H9 (cell line): ENCODE data around the gene ELOVL4. TPM values are rescaled to one million over a fixed set of nuclear protein-coding genes. Genes with fewer than 3 reads are reported as not detected.

ENCODE experiments used
- DNase-seq: peaks from one replicate; pipeline ENCODE4 v3.0.0-alpha.2; 2017
- H2AFZ ChIP-seq: one replicate; pipeline ENCODE4 v1.6.1; 2013; ENCODE audit warnings: mild to moderate bottlenecking, low read length, control low read depth, moderate library complexity
- H2AK5ac ChIP-seq: 2 replicates; pipeline ENCODE4 v1.6.1; 2013; ENCODE audit warnings: low read length, control low read depth, mixed read lengths; ENCODE audit not compliant: insufficient read length
- H2BK120ac ChIP-seq: one replicate; pipeline ENCODE4 v1.6.1; 2013; ENCODE audit warnings: low read depth, mild to moderate bottlenecking, low read length, control low read depth, inconsistent platforms; ENCODE audit not compliant: poor library complexity, severe bottlenecking
- H2BK12ac ChIP-seq: 2 replicates; pipeline ENCODE4 v1.6.1; 2013; ENCODE audit warnings: low read length, control low read depth, mixed read lengths, low read depth; ENCODE audit not compliant: insufficient read length
- H2BK15ac ChIP-seq: 2 replicates; pipeline ENCODE4 v1.6.1; 2013; ENCODE audit warnings: low read depth, low read length, control low read depth
- H2BK20ac ChIP-seq: one replicate; pipeline ENCODE4 v1.6.1; 2013; ENCODE audit warnings: low read depth, mild to moderate bottlenecking, low read length, control low read depth, inconsistent platforms; ENCODE audit not compliant: poor library complexity, severe bottlenecking
- H2BK5ac ChIP-seq: 2 replicates; pipeline ENCODE4 v1.6.1; 2013; ENCODE audit warnings: low read length, control low read depth, mixed read lengths; ENCODE audit not compliant: insufficient read length
- H3K14ac ChIP-seq: 2 replicates; pipeline ENCODE4 v1.6.1; 2013; ENCODE audit warnings: low read length, control low read depth; ENCODE audit not compliant: insufficient read depth
- H3K18ac ChIP-seq: 2 replicates; pipeline ENCODE4 v1.6.1; 2013; ENCODE audit warnings: low read depth, mild to moderate bottlenecking, mixed read lengths, low read length, control low read depth; ENCODE audit not compliant: insufficient read length
- H3K23ac ChIP-seq: 2 replicates; pipeline ENCODE4 v1.6.1; 2013; ENCODE audit warnings: low read length, control low read depth, mixed read lengths, low read depth; ENCODE audit not compliant: insufficient read length
- H3K23me2 ChIP-seq: 2 replicates; pipeline ENCODE4 v1.6.1; 2013; ENCODE audit warnings: low read depth, mild to moderate bottlenecking, mixed read lengths, low read length, control low read depth; ENCODE audit not compliant: insufficient read length, poor library complexity, severe bottlenecking
- H3K27ac ChIP-seq: 2 replicates; pipeline ENCODE4 v1.5.1; 2013; ENCODE audit warnings: low read length, control low read depth, mixed read lengths, low read depth; ENCODE audit not compliant: insufficient read length
- H3K27me3 ChIP-seq: 2 replicates; pipeline ENCODE4 v1.6.1; 2013; ENCODE audit warnings: low read length, control low read depth, inconsistent platforms; ENCODE audit not compliant: insufficient read depth
- H3K4ac ChIP-seq: 2 replicates; pipeline ENCODE4 v1.6.1; 2013; ENCODE audit warnings: low read depth, mild to moderate bottlenecking, control low read depth, inconsistent platforms, low read length, moderate library complexity
- H3K4me1 ChIP-seq: 2 replicates; pipeline ENCODE4 v1.6.1; 2013; ENCODE audit warnings: low read length, control low read depth, inconsistent platforms; ENCODE audit not compliant: insufficient read depth
- H3K4me2 ChIP-seq: 2 replicates; pipeline ENCODE4 v1.6.1; 2013; ENCODE audit warnings: low read length, control low read depth, mixed read lengths; ENCODE audit not compliant: insufficient read length, insufficient read depth
- H3K56ac ChIP-seq: 2 replicates; pipeline ENCODE4 v1.6.1; 2013; ENCODE audit warnings: low read depth, mild to moderate bottlenecking, mixed read lengths, low read length, control low read depth; ENCODE audit not compliant: insufficient read length
- H3K79me1 ChIP-seq: 2 replicates; pipeline ENCODE4 v1.6.1; 2013; ENCODE audit warnings: low read depth, mild to moderate bottlenecking, moderate library complexity, low read length, control low read depth, inconsistent platforms; ENCODE audit not compliant: insufficient read depth, poor library complexity, severe bottlenecking
- H3K79me2 ChIP-seq: 2 replicates; pipeline ENCODE4 v1.6.1; 2013; ENCODE audit warnings: low read length, control low read depth, inconsistent platforms; ENCODE audit not compliant: insufficient read depth
- H3K9ac ChIP-seq: 2 replicates; pipeline ENCODE4 v1.6.1; 2013; ENCODE audit warnings: low read length, control low read depth, mixed read lengths; ENCODE audit not compliant: insufficient read length; ENCODE audit errors: extremely low read depth
- H3K9me3 ChIP-seq: one replicate; pipeline ENCODE4 v1.6.1; 2013; ENCODE audit warnings: low read depth, low read length, inconsistent platforms; ENCODE audit not compliant: control insufficient read depth
- H3T11ph ChIP-seq: one replicate; pipeline ENCODE4 v1.6.1; 2013; ENCODE audit warnings: mild to moderate bottlenecking, low read length, control low read depth, inconsistent platforms
- H4K20me1 ChIP-seq: one replicate; pipeline ENCODE4 v1.6.1; 2013; ENCODE audit not compliant: control insufficient read depth, insufficient read length, insufficient read depth
- H4K5ac ChIP-seq: 2 replicates; pipeline ENCODE4 v1.6.1; 2013; ENCODE audit warnings: low read depth, mild to moderate bottlenecking, mixed read lengths, low read length, control low read depth; ENCODE audit not compliant: insufficient read length
- H4K8ac ChIP-seq: replicated peaks from 2 replicates; pipeline ENCODE4 v1.6.1; 2013; ENCODE audit warnings: low read length, control low read depth, mixed read lengths, low read depth; ENCODE audit not compliant: insufficient read length
- H4K91ac ChIP-seq: 2 replicates; pipeline ENCODE4 v1.6.1; 2013; ENCODE audit warnings: low read depth, mild to moderate bottlenecking, moderate library complexity, mixed read lengths, low read length, control low read depth; ENCODE audit not compliant: insufficient read length
- H3K27ac Mint-ChIP-seq, 3 experiments: 2 replicates in 2 of 3; 3 replicates in 1 of 3; pipeline ENCODE4 v1.8.0; 2020 to 2021; ENCODE audit warnings: mixed read lengths in 3 of 3, mild to moderate bottlenecking in 1 of 3, moderate library complexity in 1 of 3
- H3K27me3 Mint-ChIP-seq: 2 replicates; pipeline ENCODE4 v1.8.0; 2021; ENCODE audit warnings: low read depth, mild to moderate bottlenecking, moderate library complexity, mixed read lengths
- H3K36me3 Mint-ChIP-seq, 3 experiments: 2 replicates in 2 of 3; 3 replicates in 1 of 3; pipeline ENCODE4 v1.8.0; 2020 to 2021; ENCODE audit warnings: low read depth in 3 of 3, mixed read lengths in 3 of 3; ENCODE audit not compliant: insufficient read depth in 1 of 3
- H3K4me1 Mint-ChIP-seq, 2 experiments: 2 replicates each; pipeline ENCODE4 v1.8.0; 2020; ENCODE audit warnings: mixed read lengths in 2 of 2
- H3K4me3 Mint-ChIP-seq, 2 experiments: 2 replicates in 1 of 2; 3 replicates in 1 of 2; pipeline ENCODE4 v1.8.0; 2020 to 2021; ENCODE audit warnings: mild to moderate bottlenecking in 2 of 2, mixed read lengths in 2 of 2, moderate library complexity in 1 of 2
- H3K9me3 Mint-ChIP-seq, 2 experiments: 2 replicates in 1 of 2; 3 replicates in 1 of 2; pipeline ENCODE4 v1.8.0; 2020; ENCODE audit warnings: mild to moderate bottlenecking in 2 of 2, mixed read lengths in 2 of 2, moderate library complexity in 1 of 2
- CTCF ChIP-seq: fragments of 200-600 bp; sonication (generic); conservative IDR thresholded peaks from 3 replicates; pipeline ENCODE4 v1.8.0; 2021; ENCODE audit warnings: antibody characterized with exemption, mild to moderate bottlenecking
- WGBS: extraction: QIAGEN DNeasy Blood & Tissue Kit; methylation state at CpG from one replicate; pipeline ENCODE4 v1.1.7; 2013; ENCODE audit warnings: missing lambda C conversion rate, low lambda C conversion rate, mixed read lengths; ENCODE audit not compliant: insufficient read length; ENCODE audit errors: extremely low coverage; 5-methylcytosine and 5-hydroxymethylcytosine counted together
- total RNA-seq: library from RNA; stranded (reverse); gene quantifications from 2 replicates; pipeline ENCODE4 v1.2.1, GENCODE V29; 2021

Gene ELOVL4
- total RNA-seq, 1 experiment from 2014 or later = 10.1 TPM

GRCh38 chr6:79989641-79990040 is 42.3 kb upstream of the ELOVL4 start:
- Histone ChIP-seq H2BK5ac (no peak overlapping the region), H2BK120ac (no peak overlapping the region), H2AFZ (no peak overlapping the region), H4K20me1 (no peaks in the 10 kb centered on the region), H3K9ac (no peak overlapping the region), H3K18ac (no peak overlapping the region), H3K9me3 (no peaks in the 10 kb centered on the region), H3K79me2 (no peaks in the 10 kb centered on the region), H3K4me2 (no peak overlapping the region), H2AK5ac (no peak overlapping the region), H3K4ac (no peak overlapping the region), H3K14ac (no peak overlapping the region), H4K91ac (no peak overlapping the region), H3K4me1 (peaks cover 7% of the 10 kb centered on the region), H4K8ac (no peak overlapping the region), H2BK15ac (no peak overlapping the region), H3K79me1 (no peaks in the 10 kb centered on the region), H3T11ph (no peak overlapping the region), H4K5ac (no peak overlapping the region), H3K56ac (no peak overlapping the region), H2BK20ac (no peak overlapping the region), H3K27me3 (no peaks in the 10 kb centered on the region), H2BK12ac (no peak overlapping the region), H3K23me2 (no peaks in the 10 kb centered on the region), H3K27ac (no peak overlapping the region), H3K23ac (no peak overlapping the region)
- no peak overlapping the region for H3K4me3 Mint-ChIP-seq
- H3K4me1 Mint-ChIP-seq = peaks cover 20% of the 10 kb centered on the region in 2 experiments
- H3K27me3 Mint-ChIP-seq = peaks cover 2% of the 10 kb centered on the region; the same call in 1 of the 2 replicates
- H3K9me3 Mint-ChIP-seq = peaks cover 0 to 5% of the 10 kb centered on the region in 2 experiments; a peak in 3 of 5 replicates
- no peak for DNase-seq
- TF ChIP-seq CTCF = no peak
- WGBS = no CpG with 5 or more reads among the region's 1 CpG
- H3K27ac Mint-ChIP-seq = no peak overlapping the region
- peaks cover 0 to 10% (median 3%) of the 10 kb centered on the region in 3 experiments; a peak in 2 of 7 replicates for H3K36me3 Mint-ChIP-seq
